GM13976 (cell line): ENCODE results near the gene AMOTL2.

ENCODE experiments used
- DNase-seq: peaks from one replicate; pipeline ENCODE4 v3.0.0; 2012; ENCODE audit warnings: low spot score
- in situ Hi-C: fragments of 300-500 bp; cut with MboI; formaldehyde crosslinking; loops from one replicate; pipeline ENCODE4 v1.12.0; 2022; ENCODE audit warnings: low sequenced_read_pairs, mixed read lengths, inconsistent platforms; ENCODE audit not compliant: unreplicated experiment
- TF ChIP-seq, protein P1 (sequence below): IDR thresholded peaks from 2 replicates; pipeline ENCODE4 v1.5.1; 2012; ENCODE audit warnings: borderline replicate concordance, mild to moderate bottlenecking; ENCODE audit not compliant: insufficient read depth; ENCODE audit errors: extremely low read depth, missing control alignments, control extremely low read depth

The AMOTL2 gene

DNA sequence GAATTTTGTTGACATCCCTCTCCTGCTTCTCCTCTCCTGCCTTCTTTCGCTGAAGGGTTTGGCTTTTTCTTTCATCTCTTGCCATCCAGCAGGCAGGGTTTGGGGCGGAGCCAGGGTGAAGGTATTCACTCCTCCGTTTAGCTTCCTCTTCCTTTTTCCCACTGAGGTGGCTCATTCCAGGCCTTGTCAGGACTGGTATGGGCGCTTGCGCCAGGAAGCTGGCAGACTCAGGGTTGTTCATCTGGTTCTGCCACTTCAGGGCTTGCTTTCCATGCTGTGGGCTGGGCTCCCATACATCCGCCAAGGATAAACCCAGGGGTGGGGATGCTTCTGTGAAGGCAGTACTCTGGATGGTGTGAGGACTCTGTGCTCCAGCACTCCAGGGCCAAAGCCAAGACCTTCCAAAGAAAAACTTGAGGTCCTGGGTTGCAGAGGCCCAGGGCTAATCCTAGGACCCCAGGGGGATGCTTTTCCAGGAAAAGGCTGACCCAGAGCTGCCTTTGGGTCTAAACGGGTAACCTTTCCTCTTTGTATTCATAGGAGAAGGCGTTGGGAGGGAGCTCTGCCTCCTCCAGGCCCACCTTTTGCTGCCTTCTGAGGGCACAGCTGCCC lies 7.7 kb upstream of the AMOTL2 start:
- no peak for DNase-seq
- in situ Hi-C loops = no loop called here
- TF ChIP-seq, protein P1, sequence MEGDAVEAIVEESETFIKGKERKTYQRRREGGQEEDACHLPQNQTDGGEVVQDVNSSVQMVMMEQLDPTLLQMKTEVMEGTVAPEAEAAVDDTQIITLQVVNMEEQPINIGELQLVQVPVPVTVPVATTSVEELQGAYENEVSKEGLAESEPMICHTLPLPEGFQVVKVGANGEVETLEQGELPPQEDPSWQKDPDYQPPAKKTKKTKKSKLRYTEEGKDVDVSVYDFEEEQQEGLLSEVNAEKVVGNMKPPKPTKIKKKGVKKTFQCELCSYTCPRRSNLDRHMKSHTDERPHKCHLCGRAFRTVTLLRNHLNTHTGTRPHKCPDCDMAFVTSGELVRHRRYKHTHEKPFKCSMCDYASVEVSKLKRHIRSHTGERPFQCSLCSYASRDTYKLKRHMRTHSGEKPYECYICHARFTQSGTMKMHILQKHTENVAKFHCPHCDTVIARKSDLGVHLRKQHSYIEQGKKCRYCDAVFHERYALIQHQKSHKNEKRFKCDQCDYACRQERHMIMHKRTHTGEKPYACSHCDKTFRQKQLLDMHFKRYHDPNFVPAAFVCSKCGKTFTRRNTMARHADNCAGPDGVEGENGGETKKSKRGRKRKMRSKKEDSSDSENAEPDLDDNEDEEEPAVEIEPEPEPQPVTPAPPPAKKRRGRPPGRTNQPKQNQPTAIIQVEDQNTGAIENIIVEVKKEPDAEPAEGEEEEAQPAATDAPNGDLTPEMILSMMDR = no peak

DNA sequence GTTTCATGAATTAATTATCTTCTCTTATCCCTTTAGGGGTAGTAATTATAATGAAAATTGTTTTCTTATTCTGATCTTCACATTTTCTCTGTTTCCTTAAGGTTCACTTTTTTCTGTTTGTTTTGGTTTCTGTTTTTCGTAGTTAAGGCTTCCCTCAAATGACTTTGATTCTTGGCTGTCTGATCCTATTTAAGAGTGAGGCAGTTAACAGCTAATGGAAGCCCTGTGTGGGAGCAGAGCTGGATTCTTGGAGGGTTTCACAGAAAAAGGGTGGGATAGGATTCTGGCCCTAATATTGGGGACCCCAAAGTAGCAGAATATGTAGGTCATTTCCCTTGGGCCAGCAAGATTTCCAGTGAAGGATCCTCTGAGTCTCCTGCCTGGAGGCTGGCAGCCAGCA lies 6.8 kb upstream of the AMOTL2 start:
- TF ChIP-seq, protein P1 = no peak
- in situ Hi-C loops = no loop called here
- no peak for DNase-seq

DNA sequence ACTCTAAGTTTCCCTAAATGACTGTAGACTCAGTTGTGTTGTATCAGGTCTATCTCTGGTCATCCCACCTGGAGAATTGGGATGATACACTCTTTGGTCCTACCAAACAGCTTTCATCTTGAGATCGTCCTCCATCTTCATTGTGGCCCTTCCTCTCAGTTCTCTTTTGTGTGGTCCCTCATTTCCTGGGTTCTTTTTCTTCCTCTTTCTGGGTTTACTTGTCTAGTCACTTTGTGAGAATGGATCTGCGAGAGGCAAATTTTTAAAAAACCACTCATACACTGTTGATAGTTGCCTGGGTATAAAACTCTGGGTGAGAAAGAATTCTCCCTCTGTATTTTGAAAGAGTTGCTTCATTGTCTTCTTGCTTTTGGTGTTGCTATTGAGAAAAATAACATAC lies 6.0 kb upstream of the AMOTL2 start:
- no peak for DNase-seq
- in situ Hi-C loops = no loop called here
- TF ChIP-seq, protein P1 = no peak

DNA sequence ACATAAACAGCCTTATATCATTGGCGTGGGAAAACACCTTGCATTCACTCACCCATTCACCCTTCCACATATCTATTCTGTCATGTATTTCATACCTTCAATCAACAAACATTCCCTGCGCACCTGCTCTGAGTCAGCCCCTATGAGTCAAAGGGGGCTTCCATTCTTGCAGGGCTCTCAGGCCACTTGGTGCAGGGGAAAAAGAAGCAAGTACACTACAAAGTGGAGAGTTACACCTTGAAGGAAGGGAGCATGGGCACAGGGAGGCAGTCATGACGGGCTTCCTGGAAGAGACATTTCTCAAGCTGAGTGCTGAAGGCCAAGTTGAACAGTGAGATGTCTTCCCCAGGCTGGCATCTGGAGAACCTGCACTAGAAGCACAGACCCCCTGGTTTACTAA lies 4.6 kb upstream of the AMOTL2 start:
- in situ Hi-C loops = no loop called here
- DNase-seq = no peak
- TF ChIP-seq, protein P1 = no peak

DNA sequence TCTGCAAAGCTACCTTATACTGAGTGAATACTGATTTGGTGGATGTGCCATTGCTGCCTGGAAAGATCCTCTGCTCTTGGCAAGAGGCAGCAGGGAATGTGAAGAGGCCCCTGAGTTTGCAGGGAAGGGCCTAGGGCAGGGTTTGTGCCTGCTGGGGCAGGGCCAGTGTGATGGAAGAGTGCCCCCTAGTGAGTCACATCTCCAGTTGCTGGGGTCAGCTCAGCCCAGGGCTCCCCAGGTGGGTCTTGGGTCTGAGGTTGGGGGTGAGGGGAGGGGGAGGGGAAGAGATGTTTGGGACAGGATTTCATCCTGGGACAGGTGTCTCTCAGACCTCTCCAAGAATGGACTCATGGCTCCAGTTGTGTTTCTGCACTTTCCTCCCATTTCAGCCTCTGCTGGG lies 4.1 kb upstream of the AMOTL2 start:
- TF ChIP-seq, protein P1 = peak; percentile 26
- in situ Hi-C loops = no loop called here

DNA sequence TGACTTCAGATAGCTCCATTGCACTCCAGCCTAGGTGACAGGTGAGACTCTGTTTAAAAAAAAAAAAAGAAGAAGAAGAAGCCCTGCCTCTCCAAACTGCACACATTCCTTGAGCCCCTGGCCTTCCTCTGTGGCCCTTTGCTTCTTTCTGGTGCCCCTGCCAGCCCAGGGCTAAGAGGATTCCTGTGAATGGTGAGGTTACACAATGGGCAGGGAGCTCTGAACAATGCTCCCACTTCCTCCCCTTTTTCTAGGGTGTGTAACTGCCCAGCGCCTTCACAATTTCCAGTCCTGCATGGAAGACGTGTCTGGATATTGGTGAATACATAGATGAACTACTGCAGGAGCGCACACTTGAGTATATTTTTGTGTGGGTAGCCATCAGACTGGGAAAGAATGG lies 3.6 kb upstream of the AMOTL2 start:
- in situ Hi-C loops = no loop called here
- TF ChIP-seq, protein P1 = no peak

More for the DNA sequence above, 4.1 kb upstream of the AMOTL2 start:
- DNase-seq = no peak

DNA sequence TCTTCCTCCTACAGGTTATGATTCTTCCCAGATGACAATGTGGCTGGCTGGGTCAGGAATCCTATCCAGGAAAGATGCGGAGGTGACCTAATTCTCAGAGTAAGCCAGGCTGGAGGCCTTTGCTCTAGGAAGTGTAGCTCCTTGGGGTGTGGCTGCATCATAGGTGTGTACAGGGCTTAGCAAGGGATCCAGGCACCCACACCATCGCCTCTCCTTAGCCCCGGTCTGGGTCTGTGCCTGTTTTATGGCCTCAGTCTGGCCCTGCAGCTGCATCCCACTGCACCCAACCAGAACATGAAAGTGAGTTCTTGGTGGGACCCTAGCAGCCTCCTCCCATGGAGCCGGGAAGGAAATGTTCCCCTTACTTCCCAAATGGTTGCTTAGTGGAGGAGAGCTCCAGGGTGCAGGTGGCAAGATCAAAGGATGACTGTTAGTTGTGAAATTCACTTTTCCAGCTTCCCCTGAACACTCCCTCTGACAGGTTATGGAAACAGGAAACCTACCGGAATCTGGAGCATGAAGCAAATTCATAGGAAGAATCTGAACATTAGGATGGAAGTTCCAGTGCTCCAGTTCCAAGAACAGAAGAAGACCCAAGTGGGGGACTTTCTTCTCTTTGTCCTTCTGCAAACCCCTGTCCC lies 2.7 kb upstream of the AMOTL2 start:
- in situ Hi-C loops = no loop called here
- no peak for DNase-seq
- TF ChIP-seq, protein P1 = no peak

More for the DNA sequence above, 3.6 kb upstream of the AMOTL2 start:
- no peak for DNase-seq
